ENCODE measurements around the gene NUAK1. TPM values are rescaled to one million over a fixed set of nuclear protein-coding genes. Genes with fewer than 3 reads are reported as not detected.

NUAK1 gene
- total RNA-seq, 1 experiment from 2014 or later = 7.4 TPM

DNA sequence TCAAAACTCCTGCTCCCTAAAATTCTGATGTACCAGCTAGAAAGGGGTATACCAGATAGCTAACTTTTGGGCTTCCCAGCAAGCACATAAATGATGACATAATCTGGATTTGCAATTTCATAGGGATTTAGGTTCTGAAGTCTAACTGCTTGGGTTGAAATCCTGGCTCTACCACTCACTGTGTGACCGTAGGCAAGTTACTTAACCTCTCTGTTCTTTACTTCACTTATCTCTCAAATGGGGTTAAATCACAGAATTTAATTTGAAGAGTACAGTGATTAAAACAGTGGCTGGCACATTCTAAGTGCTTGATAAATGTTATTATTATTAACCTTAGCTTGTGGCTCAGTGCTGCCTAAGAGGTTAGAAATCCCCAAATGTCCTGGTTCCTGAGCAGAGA, 49.1 kb upstream of the NUAK1 start:
- H3K27me3 ChIP-seq (ENCODE audit: insufficient read depth, low read length) = no peaks in the 10 kb centered on the region
- BruUV-seq (replicated peaks) = no TSS peak
- intact Hi-C loops (cut with micrococcal nuclease) = no loop called here
- H3K27ac ChIP-seq (ENCODE audit: low read depth, low read length) = no peak overlapping the region
- ATAC-seq (no peak), DNase-seq (ENCODE audit: low read depth, low spot score) (no peak)
- no peaks in the 10 kb centered on the region for H3K9me2 ChIP-seq (ENCODE audit: insufficient read depth)
- H4K20me1 ChIP-seq (ENCODE audit: insufficient read depth) = no peaks in the 10 kb centered on the region
- H3K4me2 ChIP-seq (ENCODE audit: low read length) = no peak overlapping the region
- ChIA-PET RAD21 (ENCODE audit: low non-redundant PET in 1 of 2, low total read pairs in 2 of 2, uncharacterized antibody in 2 of 2, unreplicated experiment in 2 of 2) (no interaction called here), POLR2A (no interaction called here), CTCF (no interaction called here)
- no peak overlapping the region for H2AFZ ChIP-seq (ENCODE audit: low read depth, low read length, poor library complexity, severe bottlenecking)
- H3K9me3 ChIP-seq (ENCODE audit: control insufficient read depth in 1 of 2, insufficient read depth in 1 of 2, low read depth in 1 of 2, low read length in 2 of 2) = no peaks in the 10 kb centered on the region
- H3K9ac ChIP-seq (ENCODE audit: low read length) = no peak overlapping the region
- no peaks in the 10 kb centered on the region for H3K79me2 ChIP-seq (ENCODE audit: insufficient read depth, low read length)
- H3K4me3 ChIP-seq (replicated peaks in 1 of 2; ENCODE audit: low read depth in 1 of 2, low read length in 2 of 2) = no peak overlapping the region
- no peaks in the 10 kb centered on the region for H3K36me3 ChIP-seq (ENCODE audit: control insufficient read depth in 1 of 2, insufficient read depth in 2 of 2, low read length in 2 of 2)
- H3K4me1 ChIP-seq (ENCODE audit: control insufficient read depth in 1 of 2, insufficient read depth in 2 of 2, low read length in 2 of 2) = no peaks in the 10 kb centered on the region
- TF ChIP-seq, protein P1, sequence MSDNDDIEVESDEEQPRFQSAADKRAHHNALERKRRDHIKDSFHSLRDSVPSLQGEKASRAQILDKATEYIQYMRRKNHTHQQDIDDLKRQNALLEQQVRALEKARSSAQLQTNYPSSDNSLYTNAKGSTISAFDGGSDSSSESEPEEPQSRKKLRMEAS (IDR thresholded peaks at IDR 0.05) = no peak
- TF ChIP-seq EGR1 (IDR thresholded peaks at IDR 0.05; ENCODE audit: low read depth) (no peak), JUND (IDR thresholded peaks at IDR 0.05) (no peak), CEBPB (IDR thresholded peaks at IDR 0.05; ENCODE audit: low read depth) (no peak), EZH2phosphoT487 (IDR thresholded peaks at IDR 0.05; ENCODE audit: borderline replicate concordance) (no peak), POLR2A (IDR thresholded peaks at IDR 0.05; ENCODE audit: borderline replicate concordance, extremely low read depth, insufficient read depth, insufficient read length) (no peak), ELF1 (IDR thresholded peaks at IDR 0.05; ENCODE audit: borderline replicate concordance, low read depth) (no peak), POLR2AphosphoS5 (IDR thresholded peaks at IDR 0.05; ENCODE audit: low read depth, low read length) (no peak), CBX3 (IDR thresholded peaks at IDR 0.05; ENCODE audit: low read depth) (no peak), SP1 (IDR thresholded peaks at IDR 0.05; ENCODE audit: low read depth) (no peak), EZH2 (IDR thresholded peaks at IDR 0.05) (no peak)
- TF ChIP-seq, protein P2, sequence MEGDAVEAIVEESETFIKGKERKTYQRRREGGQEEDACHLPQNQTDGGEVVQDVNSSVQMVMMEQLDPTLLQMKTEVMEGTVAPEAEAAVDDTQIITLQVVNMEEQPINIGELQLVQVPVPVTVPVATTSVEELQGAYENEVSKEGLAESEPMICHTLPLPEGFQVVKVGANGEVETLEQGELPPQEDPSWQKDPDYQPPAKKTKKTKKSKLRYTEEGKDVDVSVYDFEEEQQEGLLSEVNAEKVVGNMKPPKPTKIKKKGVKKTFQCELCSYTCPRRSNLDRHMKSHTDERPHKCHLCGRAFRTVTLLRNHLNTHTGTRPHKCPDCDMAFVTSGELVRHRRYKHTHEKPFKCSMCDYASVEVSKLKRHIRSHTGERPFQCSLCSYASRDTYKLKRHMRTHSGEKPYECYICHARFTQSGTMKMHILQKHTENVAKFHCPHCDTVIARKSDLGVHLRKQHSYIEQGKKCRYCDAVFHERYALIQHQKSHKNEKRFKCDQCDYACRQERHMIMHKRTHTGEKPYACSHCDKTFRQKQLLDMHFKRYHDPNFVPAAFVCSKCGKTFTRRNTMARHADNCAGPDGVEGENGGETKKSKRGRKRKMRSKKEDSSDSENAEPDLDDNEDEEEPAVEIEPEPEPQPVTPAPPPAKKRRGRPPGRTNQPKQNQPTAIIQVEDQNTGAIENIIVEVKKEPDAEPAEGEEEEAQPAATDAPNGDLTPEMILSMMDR (IDR thresholded peaks at IDR 0.05 in 2 of 3, conservative IDR thresholded peaks at IDR 0.05 in 1 of 3; ENCODE audit: borderline replicate concordance in 1 of 3, insufficient read depth in 1 of 3, low read depth in 2 of 3, low read length in 2 of 3) = no peak
- TF ChIP-seq, protein P3, sequence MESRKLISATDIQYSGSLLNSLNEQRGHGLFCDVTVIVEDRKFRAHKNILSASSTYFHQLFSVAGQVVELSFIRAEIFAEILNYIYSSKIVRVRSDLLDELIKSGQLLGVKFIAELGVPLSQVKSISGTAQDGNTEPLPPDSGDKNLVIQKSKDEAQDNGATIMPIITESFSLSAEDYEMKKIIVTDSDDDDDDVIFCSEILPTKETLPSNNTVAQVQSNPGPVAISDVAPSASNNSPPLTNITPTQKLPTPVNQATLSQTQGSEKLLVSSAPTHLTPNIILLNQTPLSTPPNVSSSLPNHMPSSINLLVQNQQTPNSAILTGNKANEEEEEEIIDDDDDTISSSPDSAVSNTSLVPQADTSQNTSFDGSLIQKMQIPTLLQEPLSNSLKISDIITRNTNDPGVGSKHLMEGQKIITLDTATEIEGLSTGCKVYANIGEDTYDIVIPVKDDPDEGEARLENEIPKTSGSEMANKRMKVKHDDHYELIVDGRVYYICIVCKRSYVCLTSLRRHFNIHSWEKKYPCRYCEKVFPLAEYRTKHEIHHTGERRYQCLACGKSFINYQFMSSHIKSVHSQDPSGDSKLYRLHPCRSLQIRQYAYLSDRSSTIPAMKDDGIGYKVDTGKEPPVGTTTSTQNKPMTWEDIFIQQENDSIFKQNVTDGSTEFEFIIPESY (IDR thresholded peaks at IDR 0.05; ENCODE audit: extremely low read depth, insufficient replicate concordance, low read length) = no peak

Measured in HCT116 (cell line).